Neural cell (in vitro differentiated cells): ENCODE results near the gene FGD3.

ENCODE experiments used
- CTCF ChIP-seq: fragments of 450-650 bp; IDR thresholded peaks from 2 replicates; pipeline ENCODE4 v1.5.1; 2014; ENCODE audit warnings: antibody characterized with exemption, mild to moderate bottlenecking, moderate library complexity; ENCODE audit not compliant: poor library complexity, severe bottlenecking
- EP300 ChIP-seq: fragments of 450-650 bp; conservative IDR thresholded peaks from 2 replicates; pipeline ENCODE4 v1.6.1; 2014; ENCODE audit warnings: antibody characterized with exemption, mild to moderate bottlenecking, moderate library complexity; ENCODE audit not compliant: poor library complexity, severe bottlenecking
- EZH2 ChIP-seq: fragments of 200-600, 300-800 bp; shearing (Covaris generic), sonication (generic); IDR thresholded peaks from 2 replicates; pipeline ENCODE4 v1.6.1; 2014; ENCODE audit warnings: antibody characterized with exemption, low read length, borderline replicate concordance, mild to moderate bottlenecking; ENCODE audit not compliant: insufficient read depth, poor library complexity, severe bottlenecking
- MXI1 ChIP-seq: fragments of 450-650 bp; conservative IDR thresholded peaks from 2 replicates; pipeline ENCODE4 v1.6.1; 2014; ENCODE audit warnings: antibody characterized with exemption, mild to moderate bottlenecking; ENCODE audit not compliant: poor library complexity, severe bottlenecking
- POLR2AphosphoS5 ChIP-seq: IDR thresholded peaks from 2 replicates; pipeline ENCODE4 v1.6.1; 2012
- RAD21 ChIP-seq: fragments of 450-650 bp; conservative IDR thresholded peaks from 2 replicates; pipeline ENCODE4 v1.6.1; 2014; ENCODE audit warnings: antibody characterized with exemption, mild to moderate bottlenecking, moderate library complexity
- REST ChIP-seq: IDR thresholded peaks from 2 replicates; pipeline ENCODE4 v1.6.1; 2012; ENCODE audit warnings: borderline replicate concordance
- SMC3 ChIP-seq: fragments of 450-650 bp; conservative IDR thresholded peaks from 2 replicates; pipeline ENCODE4 v1.6.1; 2014; ENCODE audit warnings: antibody characterized with exemption, mild to moderate bottlenecking, moderate library complexity; ENCODE audit not compliant: poor library complexity
- TAF1 ChIP-seq: IDR thresholded peaks from 2 replicates; pipeline ENCODE4 v1.6.1; 2012; ENCODE audit warnings: low read depth

- TF ChIP-seq CTCF (no peak), EZH2 (no peak), REST (no peak), POLR2AphosphoS5 (no peak), TAF1 (no peak), RAD21 (no peak), SMC3 (no peak), EP300 (no peak), MXI1 (no peak)
Measured at GRCh38 chr9:93026640-93027039, 79.3 kb downstream of the FGD3 start.
